Measurements from ENCODE around the gene BPIFB6.

GRCh38 chr20:32984196-32984595, 47.3 kb upstream of the BPIFB6 start:
- TF ChIP-seq REST (tag by site-specific recombination; IDR thresholded peaks at IDR 0.05): no peak
- no peak for TF ChIP-seq ZEB2 (tag by site-specific recombination; IDR thresholded peaks at IDR 0.05)
- no peak for TF ChIP-seq ZNF48 (tag by site-specific recombination; IDR thresholded peaks at IDR 0.05)
- no peak for TF ChIP-seq CTCF (tag by site-specific recombination; IDR thresholded peaks at IDR 0.05)
- TF ChIP-seq, protein P1, sequence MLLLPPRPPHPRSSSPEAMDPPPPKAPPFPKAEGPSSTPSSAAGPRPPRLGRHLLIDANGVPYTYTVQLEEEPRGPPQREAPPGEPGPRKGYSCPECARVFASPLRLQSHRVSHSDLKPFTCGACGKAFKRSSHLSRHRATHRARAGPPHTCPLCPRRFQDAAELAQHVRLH (tag by site-specific recombination; IDR thresholded peaks at IDR 0.05): no peak
- TF ChIP-seq ZNF426 (tag by site-specific recombination; IDR thresholded peaks at IDR 0.05): no peak
- TF ChIP-seq ZNF138 (tag by site-specific recombination; IDR thresholded peaks at IDR 0.05; ENCODE audit: borderline replicate concordance): no peak
- TF ChIP-seq HOXA7 (CRISPR knock-in tag; IDR thresholded peaks at IDR 0.05; ENCODE audit: borderline replicate concordance): no peak
- no peak for TF ChIP-seq KLF17 (tag by site-specific recombination; IDR thresholded peaks at IDR 0.05)
- TF ChIP-seq ZNF549 (tag by site-specific recombination; IDR thresholded peaks at IDR 0.05): no peak
